NCI-H1092 treated with DMSO at 0.1 percent for 48 hours (cell line): ENCODE results near the gene ELOVL3.
"Not testable (repeated sequence)": the region's sequence is repeated elsewhere in the genome, so short reads cannot be mapped to it uniquely, and the experiment has no call there.

Source experiments
- DNase-seq: peaks from one replicate; lab custom pipeline; 2025; lab: John Stamatoyannopoulos, UW

ELOVL3 gene, protein sequence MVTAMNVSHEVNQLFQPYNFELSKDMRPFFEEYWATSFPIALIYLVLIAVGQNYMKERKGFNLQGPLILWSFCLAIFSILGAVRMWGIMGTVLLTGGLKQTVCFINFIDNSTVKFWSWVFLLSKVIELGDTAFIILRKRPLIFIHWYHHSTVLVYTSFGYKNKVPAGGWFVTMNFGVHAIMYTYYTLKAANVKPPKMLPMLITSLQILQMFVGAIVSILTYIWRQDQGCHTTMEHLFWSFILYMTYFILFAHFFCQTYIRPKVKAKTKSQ

DNA sequence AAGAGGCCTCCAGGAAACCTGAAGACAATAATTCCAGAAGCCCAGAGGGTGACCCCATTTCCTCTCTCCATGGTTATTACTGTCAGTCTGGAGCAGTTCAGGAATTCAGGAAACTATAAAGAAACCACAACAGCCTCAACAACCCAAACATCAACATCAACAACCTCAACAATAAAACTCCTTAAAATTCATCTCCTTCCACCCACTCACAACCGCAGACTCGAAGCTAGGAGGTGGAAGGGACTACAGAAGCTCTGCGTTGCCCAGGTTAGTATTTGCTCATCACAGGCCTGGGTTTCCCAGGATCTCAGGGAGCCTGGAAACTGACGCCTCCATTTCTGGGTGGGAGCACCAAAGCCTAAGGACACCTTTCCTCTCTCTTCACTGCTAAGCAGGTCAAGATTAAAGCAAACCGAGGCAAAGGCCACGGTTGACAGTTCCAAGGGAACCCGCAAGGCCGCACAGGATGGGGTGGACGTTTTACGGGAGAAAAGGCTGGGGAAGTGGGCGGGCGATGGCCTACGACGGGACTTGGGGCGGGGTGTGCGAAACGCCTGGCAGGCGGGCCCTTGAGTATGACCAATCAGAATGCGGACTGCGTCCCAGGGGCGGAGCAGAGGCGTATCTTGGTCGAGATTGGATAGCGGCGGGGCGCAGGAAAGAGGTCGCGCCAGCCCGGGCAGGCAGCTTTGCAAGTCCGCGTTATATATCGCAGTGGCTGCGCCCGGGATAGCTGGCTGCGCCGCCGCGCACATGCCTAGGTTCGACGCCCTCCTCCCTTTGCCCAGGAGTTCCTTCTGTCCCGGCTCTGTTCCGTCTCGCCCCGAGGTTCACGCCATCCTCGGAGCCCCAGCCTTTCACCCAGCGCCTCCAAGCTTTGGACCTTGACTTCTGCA, at the start of gene ELOVL3:
TSS of gene ELOVL3 (plus strand) at position 654 of the 896 bp plus-strand sequence. CDS start 250 bp downstream, outside the sequence.
- peak; percentile 85 for DNase-seq

DNA sequence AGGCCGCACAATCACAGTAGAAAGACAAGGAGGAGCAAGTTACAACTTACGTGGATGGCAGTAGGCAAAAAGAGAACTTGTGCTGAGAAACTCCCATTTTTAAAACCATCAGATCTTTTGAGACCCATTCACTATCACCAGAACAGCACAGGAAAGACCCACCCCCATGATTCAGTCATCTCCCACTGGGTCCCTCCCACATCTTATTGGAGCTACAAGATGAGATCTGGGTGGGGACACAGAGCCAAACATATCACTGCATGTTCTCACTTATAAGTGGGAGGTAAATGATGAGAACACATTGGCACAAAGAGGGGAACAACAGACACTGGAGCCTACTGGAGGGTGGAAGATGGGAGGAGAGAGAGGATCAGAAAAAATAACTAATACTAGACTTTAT, 41.5 kb upstream of the ELOVL3 start:
- DNase-seq, result no peak

GRCh38 chr10:102185272-102185671, 40.8 kb upstream of the ELOVL3 start:
- DNase-seq, result no peak

- DNase-seq, result no peak
Observed at GRCh38 chr10:102185811-102186527, 40.1 kb upstream of the ELOVL3 start.

DNA sequence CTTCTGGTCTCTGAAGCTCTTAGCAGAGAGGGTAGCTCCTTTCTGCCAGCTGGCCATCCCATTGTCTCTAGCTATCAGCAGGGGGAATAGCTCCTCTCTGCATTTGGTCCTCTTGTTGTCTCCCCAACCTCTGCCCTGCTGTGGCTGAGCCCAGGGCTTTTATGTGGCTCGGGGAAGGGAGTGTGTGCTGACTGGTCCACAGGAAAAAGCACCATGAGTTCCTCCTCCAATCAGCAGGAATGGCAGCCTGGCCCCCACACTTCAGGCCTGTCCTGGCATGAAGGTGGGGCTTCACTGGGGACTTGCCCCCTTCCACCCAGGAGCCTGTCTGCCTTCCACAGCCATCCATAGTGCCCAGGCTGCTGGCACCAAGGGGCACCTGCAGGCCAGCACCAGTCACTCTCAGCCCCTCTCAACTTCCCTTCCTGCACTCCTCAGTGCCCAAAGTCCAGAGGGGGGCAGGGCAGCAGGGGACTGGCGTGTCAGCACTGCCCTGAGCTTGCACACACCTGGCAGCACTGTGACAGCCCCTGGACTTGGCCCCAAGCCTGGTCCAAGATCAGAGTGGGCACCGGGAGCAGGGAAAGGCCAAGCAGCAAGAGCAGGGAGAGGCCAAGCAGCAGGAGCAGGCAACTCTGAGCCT, 37.7 kb upstream of the ELOVL3 start:
- DNase-seq, result no peak

DNA sequence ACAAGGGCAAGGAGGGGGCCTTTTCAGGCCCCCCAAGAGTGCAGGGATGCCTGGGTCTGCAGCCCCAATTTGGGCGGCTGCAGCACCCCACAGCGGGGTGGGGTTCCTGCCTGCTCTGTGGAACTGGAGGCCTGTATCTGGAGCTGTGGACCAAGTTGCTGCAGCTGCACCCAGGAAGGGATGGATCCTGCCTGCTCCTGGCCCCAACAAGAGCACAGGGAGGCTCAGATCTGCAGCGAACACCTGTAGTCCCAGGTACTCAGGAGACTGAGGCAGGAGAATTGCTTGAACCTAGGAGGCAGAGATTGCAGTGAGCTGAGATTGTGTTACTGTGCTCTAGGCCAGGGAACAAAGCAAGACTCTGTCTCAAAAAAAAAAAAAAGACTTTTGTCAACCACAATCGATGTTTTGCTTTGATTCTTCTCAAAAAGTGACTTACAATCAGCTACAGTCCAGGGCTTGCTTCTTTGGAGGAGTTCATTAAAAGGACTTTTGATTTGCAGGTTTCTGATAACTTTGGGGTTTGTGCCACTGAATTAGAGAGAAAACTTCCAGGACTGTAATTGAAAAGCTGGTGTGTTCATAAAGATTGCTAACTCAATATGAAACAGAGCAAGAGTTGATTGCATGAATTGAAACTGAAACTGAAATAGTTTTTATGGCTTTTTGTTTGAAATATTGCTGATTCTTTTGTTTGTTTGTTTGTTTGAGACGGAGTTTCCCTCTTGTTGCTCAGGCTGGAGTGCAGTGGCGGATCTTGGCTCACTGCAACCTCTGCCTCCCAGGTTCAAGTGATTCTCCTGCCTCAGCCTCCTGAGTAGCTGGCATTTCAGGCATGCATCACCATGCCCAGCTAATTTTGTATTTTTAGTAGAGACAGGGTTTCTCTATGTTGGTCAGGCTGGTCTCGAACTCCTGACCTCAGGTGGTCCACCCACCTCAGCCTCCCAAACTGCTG, 36.9 kb upstream of the ELOVL3 start:
- DNase-seq, result not testable (repeated sequence)

DNA sequence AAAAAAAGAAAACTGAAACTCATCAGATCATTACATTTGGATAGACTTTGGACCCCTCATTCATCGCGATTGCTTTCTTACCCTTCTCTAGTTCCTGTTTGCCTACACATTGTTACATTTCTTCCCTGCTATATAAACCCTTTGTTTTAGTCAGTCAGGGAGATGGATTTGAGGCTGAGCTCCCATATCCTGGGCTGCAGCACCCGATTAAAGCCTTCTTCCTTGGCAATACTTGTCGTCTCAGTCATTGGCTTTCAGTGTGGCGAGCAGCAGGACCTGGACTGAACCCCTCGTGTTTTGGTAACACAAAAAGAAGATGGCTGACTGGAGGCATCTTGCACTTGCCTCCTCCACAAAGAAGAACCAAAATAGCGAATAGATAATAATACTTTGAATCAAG, 34.1 kb upstream of the ELOVL3 start:
- no peak for DNase-seq

DNA sequence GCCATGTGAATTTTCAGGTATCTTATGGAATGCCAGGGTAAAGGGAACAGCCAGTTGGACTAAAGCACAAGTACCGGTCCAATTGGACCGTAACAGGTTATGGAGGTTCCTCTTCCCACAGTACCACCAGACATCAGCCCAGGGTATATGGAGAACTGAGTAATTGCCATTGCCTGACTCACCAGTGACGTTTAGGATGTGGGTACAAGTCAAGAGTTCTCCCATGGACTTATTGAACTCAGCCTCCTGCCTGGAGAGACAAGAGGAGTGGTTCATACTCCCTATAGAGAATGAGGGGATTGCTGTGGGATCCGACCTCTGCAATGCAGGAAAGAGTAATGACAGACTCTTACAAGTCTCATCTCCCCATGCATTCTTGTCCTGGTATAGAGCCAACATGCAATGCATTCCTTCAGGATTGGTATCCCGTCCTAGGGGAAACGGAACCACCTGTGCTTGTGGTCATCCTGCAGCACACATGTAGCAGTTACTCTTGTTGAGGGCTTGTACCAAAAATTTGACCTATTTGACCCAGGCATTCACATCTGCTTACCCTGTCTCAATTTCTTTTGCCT, 30.7 kb upstream of the ELOVL3 start:
- DNase-seq, result no peak

DNA sequence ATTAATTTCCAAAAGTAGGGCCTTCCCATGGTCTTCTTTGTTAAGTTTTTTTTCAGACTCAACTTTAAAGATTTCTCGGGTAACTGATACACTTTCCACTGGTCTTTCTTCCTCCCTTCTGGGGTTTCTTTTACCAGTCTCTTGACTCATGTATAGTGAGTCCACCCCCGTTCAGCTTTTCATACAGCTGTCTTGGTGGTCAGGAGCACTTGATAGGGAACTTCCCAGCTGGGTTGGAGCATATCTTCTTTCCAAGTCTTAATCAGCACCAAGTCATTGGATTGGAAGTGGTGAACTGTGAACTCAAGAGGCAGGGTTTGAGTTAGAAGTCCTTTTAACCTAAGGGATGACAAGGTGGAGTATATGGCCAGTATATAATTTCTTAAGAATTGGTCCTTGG, 29.2 kb upstream of the ELOVL3 start:
- DNase-seq, result no peak

DNA sequence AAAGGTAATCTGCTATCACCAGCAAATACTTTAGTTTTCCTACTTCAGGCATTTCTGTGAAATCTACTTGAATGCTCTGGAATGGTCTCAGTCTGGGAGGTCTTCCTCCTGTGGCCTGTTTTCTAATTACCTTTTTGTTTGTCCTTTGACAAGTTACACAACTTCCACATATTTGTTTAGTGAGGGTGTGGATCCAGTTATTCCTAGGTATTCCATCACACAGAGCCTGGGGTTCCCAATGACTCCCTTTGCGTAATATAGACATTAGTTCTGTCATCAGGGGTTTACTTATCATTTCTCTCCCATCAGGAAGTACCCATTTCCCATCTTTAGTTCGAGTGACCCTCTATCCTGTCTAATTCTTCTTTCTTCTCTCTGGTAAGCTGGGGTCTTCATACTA, 28.1 kb upstream of the ELOVL3 start:
- no peak for DNase-seq

GRCh38 chr10:102200751-102201640, 25.1 kb upstream of the ELOVL3 start:
- no peak for DNase-seq

- DNase-seq, result no peak
Observed at GRCh38 chr10:102202386-102202785, 23.7 kb upstream of the ELOVL3 start.

DNA sequence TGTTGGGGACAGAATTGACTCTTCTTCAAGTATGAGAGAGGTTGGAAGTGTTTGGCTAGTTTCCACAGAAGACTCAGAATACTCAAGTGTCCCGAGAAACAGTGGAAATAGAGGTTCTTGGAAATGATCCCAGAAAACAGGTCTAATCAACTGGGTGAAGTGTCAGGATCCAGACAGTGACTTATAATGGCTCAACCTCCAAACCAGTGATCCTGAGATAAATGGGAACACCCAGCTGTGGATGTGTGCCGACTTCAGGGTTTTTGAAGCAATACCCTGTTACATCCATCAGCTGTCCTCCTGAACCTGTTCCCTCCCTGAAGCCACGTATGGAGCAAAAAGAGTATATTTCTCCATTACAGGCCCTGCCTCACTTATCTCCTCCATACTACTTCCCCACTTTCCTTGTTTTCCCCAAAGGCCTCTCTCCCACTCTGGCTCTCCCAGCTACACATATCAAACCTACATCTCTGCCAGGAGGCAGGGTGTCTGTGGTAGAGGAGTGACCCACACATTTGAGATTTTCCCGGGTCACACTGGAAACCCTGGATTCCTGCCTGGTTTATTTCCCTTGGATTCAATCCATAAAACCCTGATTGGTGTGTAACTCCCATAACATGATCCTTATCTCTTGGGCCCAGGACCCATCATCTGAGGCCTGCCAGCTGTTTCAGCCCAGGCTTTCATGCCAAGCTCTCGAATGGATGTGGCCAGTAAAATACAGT, 17.6 kb upstream of the ELOVL3 start:
- DNase-seq, result peak; percentile 5

- DNase-seq, result no peak
Observed at GRCh38 chr10:102211615-102212299, 14.3 kb upstream of the ELOVL3 start.

DNA sequence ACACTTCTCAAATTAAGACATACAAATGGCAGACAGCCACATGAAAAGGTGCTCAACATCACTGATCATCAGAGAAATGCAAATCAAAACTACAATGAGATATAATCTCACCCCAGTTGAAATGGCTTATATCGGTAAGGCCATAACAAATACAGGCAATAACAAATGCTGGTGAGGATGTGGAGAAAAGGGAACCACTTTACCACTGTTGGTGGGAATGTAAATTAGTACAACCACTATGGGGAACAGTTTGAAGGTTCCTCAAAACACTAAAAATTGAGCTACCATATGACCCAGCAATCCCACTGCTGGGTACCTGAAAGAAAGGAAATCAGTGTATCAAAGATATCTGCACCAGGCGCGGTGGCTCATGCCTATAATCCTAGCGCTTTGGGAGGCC, 12.5 kb upstream of the ELOVL3 start:
- not testable (repeated sequence) for DNase-seq

GRCh38 chr10:102219370-102219769, 6.7 kb upstream of the ELOVL3 start:
- DNase-seq, result no peak

DNA sequence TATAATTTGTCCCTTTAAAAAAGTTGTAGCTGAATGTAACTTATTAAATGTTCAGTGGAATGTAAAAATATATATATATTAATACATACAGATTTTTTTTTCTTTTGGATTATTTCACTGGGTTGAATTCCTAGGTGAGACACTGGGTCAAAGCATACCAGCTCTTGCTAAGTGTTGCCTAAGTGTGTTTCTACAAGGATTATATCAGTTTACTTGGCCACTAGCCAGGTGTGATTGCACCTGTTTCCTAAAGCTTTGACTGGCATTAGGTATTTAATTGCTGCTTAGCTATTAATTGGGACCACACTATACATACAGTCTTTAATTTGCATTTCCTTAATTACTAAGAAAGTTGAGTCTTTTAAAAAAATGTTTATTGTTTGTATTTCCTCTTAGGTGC, 5.5 kb upstream of the ELOVL3 start:
- DNase-seq, result no peak

GRCh38 chr10:102222797-102223196, 3.3 kb upstream of the ELOVL3 start:
- DNase-seq, result no peak
